ENCODE data around the gene PSMD13. TPM values are rescaled to one million over a fixed set of nuclear protein-coding genes. Genes with fewer than 3 reads are reported as not detected.
"Not testable (repeated sequence)": the region's sequence is repeated elsewhere in the genome, so short reads cannot be mapped to it uniquely, and the experiment has no call there.

The PSMD13 gene
- polyA plus RNA-seq, 3 donors: 123 to 167 (median 143) TPM

- DNase-seq: not testable (repeated sequence)
Observed at GRCh38 chr11:268716-269145, 32.0 kb downstream of the PSMD13 start.

- no peak for DNase-seq
Observed at GRCh38 chr11:269146-269890, 32.5 kb downstream of the PSMD13 start.

- no peak for DNase-seq
Observed at GRCh38 chr11:270451-271318, 33.9 kb downstream of the PSMD13 start.

- no peak for DNase-seq
Observed at GRCh38 chr11:271319-271715, 34.5 kb downstream of the PSMD13 start.

GRCh38 chr11:272195-272930 lies 35.6 kb downstream of the PSMD13 start:
- DNase-seq: no peak

GRCh38 chr11:272931-273198 lies 36.1 kb downstream of the PSMD13 start:
- DNase-seq: no peak

- DNase-seq: no peak
Observed at GRCh38 chr11:276219-276618, 39.4 kb downstream of the PSMD13 start.

- DNase-seq: no peak
Observed at GRCh38 chr11:278001-278951, 41.5 kb downstream of the PSMD13 start, which contains the start of gene NLRP6. NLRP6 (plus strand) TSS chr11:278407; CDS start chr11:278570, 163 bp downstream.

GRCh38 chr11:279040-279965 lies 42.5 kb downstream of the PSMD13 start:
- no peak for DNase-seq

GRCh38 chr11:279966-280705 lies 43.4 kb downstream of the PSMD13 start:
- DNase-seq: no peak

- DNase-seq: no peak
Observed at GRCh38 chr11:280706-281485, 44.1 kb downstream of the PSMD13 start.

- DNase-seq: no peak
Observed at GRCh38 chr11:281486-282161, 44.8 kb downstream of the PSMD13 start.

GRCh38 chr11:282171-282570 lies 45.4 kb downstream of the PSMD13 start:
- DNase-seq: no peak

GRCh38 chr11:282630-283360 lies 46.0 kb downstream of the PSMD13 start:
- DNase-seq: no peak

GRCh38 chr11:283405-284104 lies 46.8 kb downstream of the PSMD13 start:
- no peak for DNase-seq

All from renal pelvis (tissue), 4 donors.